IMR-90 (cell line): ENCODE data around the gene IQCM. TPM values are rescaled to one million over a fixed set of nuclear protein-coding genes. Genes with fewer than 3 reads are reported as not detected.
A peak's percentile ranks its signal among the peaks of the same experiment; 100 is the strongest.

Experiments
- ATAC-seq: fragments of 200-7000 bp; cut with Tn5 transposase; 2 replicates; pipeline ENCODE4 v1.9.1; 2020; ENCODE audit warnings: low read depth, mild to moderate bottlenecking, moderate library complexity
- BruUV-seq: library from RNA; stranded (reverse); fragments of 400-500 nt; replicated peaks from 2 replicates; lab custom pipeline; 2021; lab: Mats Ljungman, UMichigan
- CTCF ChIA-PET: fragments of 300-600 bp; formaldehyde crosslinking; extraction: SDS; loops from one replicate; lab custom pipeline; 2021; ENCODE audit warnings: antibody characterized with exemption; lab: Yijun Ruan, JAX
- POLR2A ChIA-PET: fragments of 300-600 bp; sonication (Branson Sonifier 250); formaldehyde crosslinking; loops from one replicate; lab custom pipeline; 2022; ENCODE audit warnings: antibody characterized with exemption; ENCODE audit not compliant: unreplicated experiment; lab: Charles Lee
- DNase-seq: peaks from one replicate; pipeline ENCODE4 v3.0.0; 2013
- H2AFZ ChIP-seq: replicated peaks from 2 replicates; pipeline ENCODE3; 2013; ENCODE audit warnings: low read length, mild to moderate bottlenecking; ENCODE audit not compliant: poor library complexity
- H2AK5ac ChIP-seq: 2 replicates; pipeline ENCODE4 v1.6.1; 2013; ENCODE audit warnings: low read depth, low read length, inconsistent platforms
- H2AK9ac ChIP-seq: replicated peaks from 2 replicates; pipeline ENCODE3; 2013; ENCODE audit warnings: mild to moderate bottlenecking, low read depth, low read length, moderate library complexity; ENCODE audit not compliant: poor library complexity
- H2BK120ac ChIP-seq: 2 replicates; pipeline ENCODE4 v1.6.1; 2013; ENCODE audit warnings: low read depth, low read length, inconsistent platforms
- H2BK15ac ChIP-seq: 3 replicates; pipeline ENCODE4 v1.6.1; 2013; ENCODE audit warnings: low read depth, low read length, inconsistent platforms
- H2BK20ac ChIP-seq: 2 replicates; pipeline ENCODE4 v1.6.1; 2013; ENCODE audit warnings: low read depth, mild to moderate bottlenecking, inconsistent platforms, low read length, moderate library complexity
- H2BK5ac ChIP-seq: 2 replicates; pipeline ENCODE4 v1.6.1; 2013; ENCODE audit warnings: mild to moderate bottlenecking, low read depth, low read length, inconsistent platforms; ENCODE audit not compliant: poor library complexity, severe bottlenecking
- H3K14ac ChIP-seq: replicated peaks from 2 replicates; pipeline ENCODE4 v1.6.1; 2013; ENCODE audit warnings: low read depth, low read length, inconsistent platforms
- H3K18ac ChIP-seq: 2 replicates; pipeline ENCODE4 v1.6.1; 2013; ENCODE audit warnings: low read depth, low read length, control low read depth
- H3K23ac ChIP-seq: 2 replicates; pipeline ENCODE4 v1.6.1; 2013; ENCODE audit warnings: low read depth, low read length, inconsistent platforms
- H3K27ac ChIP-seq: 2 replicates; pipeline ENCODE4 v1.5.1; 2013; ENCODE audit warnings: mild to moderate bottlenecking, control low read depth, low read length; ENCODE audit not compliant: insufficient read depth
- H3K27me3 ChIP-seq: 2 replicates; pipeline ENCODE4 v1.6.1; 2013; ENCODE audit warnings: low read length; ENCODE audit not compliant: control insufficient read depth, insufficient read depth
- H3K36me3 ChIP-seq: 2 replicates; pipeline ENCODE4 v1.6.1; 2013; ENCODE audit warnings: low read length, mixed read lengths; ENCODE audit not compliant: control insufficient read depth, insufficient read depth
- H3K4ac ChIP-seq: 2 replicates; pipeline ENCODE4 v1.6.1; 2013; ENCODE audit warnings: low read depth, low read length, inconsistent platforms
- H3K4me1 ChIP-seq: 2 replicates; pipeline ENCODE4 v1.6.1; 2013; ENCODE audit warnings: low read length, mixed read lengths; ENCODE audit not compliant: control insufficient read depth, insufficient read depth
- H3K4me2 ChIP-seq: 2 replicates; pipeline ENCODE4 v1.6.1; 2013; ENCODE audit warnings: low read depth, mild to moderate bottlenecking, control low read depth, low read length, moderate library complexity
- H3K4me3 ChIP-seq: 2 replicates; pipeline ENCODE4 v1.5.1; 2013; ENCODE audit warnings: low read depth, mild to moderate bottlenecking, control low read depth, low read length, moderate library complexity; ENCODE audit not compliant: insufficient read depth
- H3K56ac ChIP-seq: 2 replicates; pipeline ENCODE4 v1.6.1; 2013; ENCODE audit warnings: low read length, inconsistent platforms; ENCODE audit not compliant: insufficient read depth; ENCODE audit errors: extremely low read depth
- H3K79me1 ChIP-seq, 2 experiments: 2 replicates each; pipeline ENCODE4 v1.6.1; 2013; ENCODE audit warnings: low read length in 2 of 2, inconsistent platforms in 1 of 2, low read depth in 1 of 2
- H3K9ac ChIP-seq: 2 replicates; pipeline ENCODE4 v1.6.1; 2013; ENCODE audit warnings: low read depth, low read length, control low read depth
- H3K9me1 ChIP-seq: 2 replicates; pipeline ENCODE4 v1.6.1; 2013; ENCODE audit warnings: low read length, inconsistent platforms; ENCODE audit not compliant: insufficient read depth
- H3K9me3 ChIP-seq: 2 replicates; pipeline ENCODE4 v1.6.1; 2013; ENCODE audit warnings: low read length; ENCODE audit not compliant: control insufficient read depth, insufficient read depth
- H4K20me1 ChIP-seq: 2 replicates; pipeline ENCODE4 v1.6.1; 2013; ENCODE audit warnings: low read length, inconsistent platforms; ENCODE audit not compliant: insufficient read depth
- H4K5ac ChIP-seq: 2 replicates; pipeline ENCODE4 v1.6.1; 2013; ENCODE audit warnings: mild to moderate bottlenecking, low read depth, low read length, control low read depth
- H4K8ac ChIP-seq, 2 experiments: 2 replicates each; pipeline ENCODE4 v1.6.1; 2013; ENCODE audit warnings: low read depth in 2 of 2, low read length in 2 of 2, control low read depth in 1 of 2, inconsistent platforms in 1 of 2
- H4K91ac ChIP-seq: 2 replicates; pipeline ENCODE4 v1.6.1; 2013; ENCODE audit warnings: low read depth, low read length, inconsistent platforms; ENCODE audit not compliant: insufficient read depth
- BHLHE40 ChIP-seq: fragments of 150-350 bp; IDR thresholded peaks from 2 replicates; pipeline ENCODE4 v1.6.1; 2016; ENCODE audit warnings: mild to moderate bottlenecking, low read depth, low read length
- CEBPB ChIP-seq: IDR thresholded peaks from 2 replicates; pipeline ENCODE4 v1.6.1; 2012; ENCODE audit warnings: low read depth, low read length, improper control_type of control experiment
- CHD1 ChIP-seq: IDR thresholded peaks from 2 replicates; pipeline ENCODE4 v1.6.1; 2012; ENCODE audit warnings: low read depth, low read length, improper control_type of control experiment
- FOS ChIP-seq: fragments of 150-350 bp; IDR thresholded peaks from 2 replicates; pipeline ENCODE4 v1.6.1; 2016; ENCODE audit warnings: low read depth, low read length
- MAFK ChIP-seq: IDR thresholded peaks from 2 replicates; pipeline ENCODE4 v1.6.1; 2012; ENCODE audit warnings: low read depth, low read length, improper control_type of control experiment
- MAZ ChIP-seq: IDR thresholded peaks from 2 replicates; pipeline ENCODE4 v1.6.1; 2012; ENCODE audit warnings: low read depth, mild to moderate bottlenecking, low read length, improper control_type of control experiment, moderate library complexity, borderline replicate concordance
- MXI1 ChIP-seq: IDR thresholded peaks from 2 replicates; pipeline ENCODE4 v1.6.1; 2012; ENCODE audit warnings: low read depth, mild to moderate bottlenecking, low read length, moderate library complexity, borderline replicate concordance
- NFE2L2 ChIP-seq: fragments of 150-350 bp; IDR thresholded peaks from 2 replicates; pipeline ENCODE4 v1.6.1; 2016; ENCODE audit warnings: low read depth, mild to moderate bottlenecking, low read length
- POLR2A ChIP-seq: IDR thresholded peaks from 2 replicates; pipeline ENCODE4 v1.6.1; 2012; ENCODE audit warnings: mild to moderate bottlenecking, low read depth, low read length
- RAD21 ChIP-seq: IDR thresholded peaks from 2 replicates; pipeline ENCODE4 v1.6.1; 2012; ENCODE audit warnings: low read length, improper control_type of control experiment
- RCOR1 ChIP-seq: IDR thresholded peaks from 2 replicates; pipeline ENCODE4 v1.6.1; 2012; ENCODE audit warnings: mild to moderate bottlenecking, low read length, improper control_type of control experiment; ENCODE audit not compliant: insufficient replicate concordance
- RFX5 ChIP-seq: IDR thresholded peaks from 2 replicates; pipeline ENCODE4 v1.8.0; 2012; ENCODE audit warnings: low read depth, mild to moderate bottlenecking, low read length, moderate library complexity
- SMC3 ChIP-seq: fragments of 150-350 bp; IDR thresholded peaks from 2 replicates; pipeline ENCODE4 v1.6.1; 2016; ENCODE audit warnings: low read depth, mild to moderate bottlenecking, antibody characterized with exemption, low read length, moderate library complexity
- WGBS, 2 experiments: methylation state at CpG; one replicate each; pipeline versions ENCODE4 v1.1.5 to v1.1.7; 2013; ENCODE audit warnings: missing lambda C conversion rate in 2 of 2; ENCODE audit not compliant: insufficient read length in 1 of 2; ENCODE audit errors: extremely low coverage in 2 of 2; 5-methylcytosine and 5-hydroxymethylcytosine counted together
- dilution Hi-C: fragments of 300-500 bp; cut with HindIII; formaldehyde crosslinking; loops from one replicate; pipeline ENCODE4 v1.14.3; 2018; ENCODE audit warnings: low sequenced_read_pairs; ENCODE audit not compliant: unreplicated experiment
- in situ Hi-C: fragments of 300-500 bp; cut with MboI; formaldehyde crosslinking; loops from 3 replicates; pipeline ENCODE4 v1.14.3; 2019; ENCODE audit warnings: low sequenced_read_pairs, inconsistent platforms, mixed read lengths
- intact Hi-C: fragments of 100-400 bp; cut with micrococcal nuclease; formaldehyde crosslinking; loops from 2 replicates; pipeline ENCODE4 v1.10.0; 2022
- polyA plus RNA-seq, 3 experiments: library from polyadenylated mRNA; depleted of rRNA; stranded (reverse); fragments of >200 nt; gene quantifications; 2 replicates each; pipeline ENCODE4 v1.2.3, GENCODE V29; 2012; ENCODE audit warnings: low replicate concordance in 1 of 3
- total RNA-seq: library from RNA; depleted of rRNA; stranded (reverse); fragments of >200 nt; gene quantifications from 2 replicates; pipeline ENCODE4 v1.2.3, GENCODE V29; 2012
- TF ChIP-seq, protein P1 (sequence below): fragments of 150-350 bp; IDR thresholded peaks from 2 replicates; pipeline ENCODE4 v1.6.1; 2016; ENCODE audit warnings: low read depth, mild to moderate bottlenecking, low read length, moderate library complexity, borderline replicate concordance
- TF ChIP-seq, protein P2 (sequence below): fragments of 150-350 bp; IDR thresholded peaks from 2 replicates; pipeline ENCODE4 v1.6.1; 2017; ENCODE audit warnings: mild to moderate bottlenecking, antibody characterized with exemption, low read length, low read depth
- TF ChIP-seq, protein P3 (sequence below): conservative IDR thresholded peaks from 2 replicates; pipeline ENCODE4 v1.5.1; 2012; ENCODE audit warnings: mild to moderate bottlenecking, low read depth, low read length, improper control_type of control experiment

The IQCM gene
- total and polyA plus RNA-seq, 2 of the 4 experiments (the other 2 are of a cell fraction) = not detected

DNA sequence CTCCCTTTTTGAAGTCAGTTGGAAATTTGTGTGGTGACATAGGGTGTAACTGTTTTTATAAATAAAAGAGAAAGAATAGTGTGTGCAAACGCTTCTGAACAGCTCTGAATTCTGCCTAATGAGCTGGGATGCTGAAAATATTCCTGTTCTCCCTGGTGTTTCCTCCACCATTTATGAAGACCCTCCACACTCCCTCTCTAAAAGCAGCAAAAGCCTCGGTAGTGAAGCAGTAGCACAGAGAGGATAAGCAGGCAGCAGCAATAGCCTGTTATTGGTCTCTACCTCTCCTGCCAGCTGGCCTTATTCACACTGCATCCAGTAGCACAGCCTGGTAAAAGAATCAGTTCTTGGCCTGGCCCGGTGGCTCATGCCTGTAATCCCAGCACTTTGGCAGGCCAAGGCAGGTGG lies 406.1 kb downstream of the IQCM start:
- in situ Hi-C loops (no loop called here), intact Hi-C loops (no loop called here), dilution Hi-C loops (no loop called here)
- Histone ChIP-seq H4K20me1 (no peaks in the 10 kb centered on the region), H2BK15ac (no peak overlapping the region), H3K14ac (no peak overlapping the region), H4K91ac (no peak overlapping the region), H3K9me3 (no peaks in the 10 kb centered on the region), H3K79me1 (no peaks in the 10 kb centered on the region), H3K9ac (no peak overlapping the region), H4K8ac (peak overlapping the region in 1 of 2 experiments; percentile 59; a peak in 1 of 4 replicates), H3K23ac (no peak overlapping the region), H2AK9ac (no peak overlapping the region), H3K27ac (no peak overlapping the region), H4K5ac (no peak overlapping the region), H3K18ac (no peak overlapping the region; the same call in 1 of the 2 replicates), H3K36me3 (no peaks in the 10 kb centered on the region), H2BK120ac (peak overlapping the region; percentile 68; the same call in 1 of the 2 replicates), H3K27me3 (no peaks in the 10 kb centered on the region), H3K56ac (no peak overlapping the region), H2BK5ac (no peak overlapping the region), H3K4me3 (no peak overlapping the region), H2AK5ac (no peak overlapping the region), H3K9me1 (no peaks in the 10 kb centered on the region), H2AFZ (peak overlapping the region; percentile 54), H3K4me1 (no peaks in the 10 kb centered on the region), H2BK20ac (no peak overlapping the region), H3K4me2 (no peak overlapping the region), H3K4ac (0 out of 2 replicates have a peak overlapping the region, but pooled peaks have one; percentile 15)
- ChIA-PET POLR2A (no interaction called here), CTCF (no interaction called here)
- DNase-seq = no peak
- TF ChIP-seq FOS (no peak), RAD21 (no peak), RCOR1 (no peak), SMC3 (no peak), RFX5 (no peak), MXI1 (no peak), MAFK (no peak), BHLHE40 (no peak), CHD1 (no peak), NFE2L2 (no peak), CEBPB (no peak), POLR2A (no peak), MAZ (no peak)
- TF ChIP-seq, protein P1, sequence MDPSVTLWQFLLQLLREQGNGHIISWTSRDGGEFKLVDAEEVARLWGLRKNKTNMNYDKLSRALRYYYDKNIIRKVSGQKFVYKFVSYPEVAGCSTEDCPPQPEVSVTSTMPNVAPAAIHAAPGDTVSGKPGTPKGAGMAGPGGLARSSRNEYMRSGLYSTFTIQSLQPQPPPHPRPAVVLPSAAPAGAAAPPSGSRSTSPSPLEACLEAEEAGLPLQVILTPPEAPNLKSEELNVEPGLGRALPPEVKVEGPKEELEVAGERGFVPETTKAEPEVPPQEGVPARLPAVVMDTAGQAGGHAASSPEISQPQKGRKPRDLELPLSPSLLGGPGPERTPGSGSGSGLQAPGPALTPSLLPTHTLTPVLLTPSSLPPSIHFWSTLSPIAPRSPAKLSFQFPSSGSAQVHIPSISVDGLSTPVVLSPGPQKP = no peak
- TF ChIP-seq, protein P2, sequence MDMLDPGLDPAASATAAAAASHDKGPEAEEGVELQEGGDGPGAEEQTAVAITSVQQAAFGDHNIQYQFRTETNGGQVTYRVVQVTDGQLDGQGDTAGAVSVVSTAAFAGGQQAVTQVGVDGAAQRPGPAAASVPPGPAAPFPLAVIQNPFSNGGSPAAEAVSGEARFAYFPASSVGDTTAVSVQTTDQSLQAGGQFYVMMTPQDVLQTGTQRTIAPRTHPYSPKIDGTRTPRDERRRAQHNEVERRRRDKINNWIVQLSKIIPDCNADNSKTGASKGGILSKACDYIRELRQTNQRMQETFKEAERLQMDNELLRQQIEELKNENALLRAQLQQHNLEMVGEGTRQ = no peak
- TF ChIP-seq, protein P3, sequence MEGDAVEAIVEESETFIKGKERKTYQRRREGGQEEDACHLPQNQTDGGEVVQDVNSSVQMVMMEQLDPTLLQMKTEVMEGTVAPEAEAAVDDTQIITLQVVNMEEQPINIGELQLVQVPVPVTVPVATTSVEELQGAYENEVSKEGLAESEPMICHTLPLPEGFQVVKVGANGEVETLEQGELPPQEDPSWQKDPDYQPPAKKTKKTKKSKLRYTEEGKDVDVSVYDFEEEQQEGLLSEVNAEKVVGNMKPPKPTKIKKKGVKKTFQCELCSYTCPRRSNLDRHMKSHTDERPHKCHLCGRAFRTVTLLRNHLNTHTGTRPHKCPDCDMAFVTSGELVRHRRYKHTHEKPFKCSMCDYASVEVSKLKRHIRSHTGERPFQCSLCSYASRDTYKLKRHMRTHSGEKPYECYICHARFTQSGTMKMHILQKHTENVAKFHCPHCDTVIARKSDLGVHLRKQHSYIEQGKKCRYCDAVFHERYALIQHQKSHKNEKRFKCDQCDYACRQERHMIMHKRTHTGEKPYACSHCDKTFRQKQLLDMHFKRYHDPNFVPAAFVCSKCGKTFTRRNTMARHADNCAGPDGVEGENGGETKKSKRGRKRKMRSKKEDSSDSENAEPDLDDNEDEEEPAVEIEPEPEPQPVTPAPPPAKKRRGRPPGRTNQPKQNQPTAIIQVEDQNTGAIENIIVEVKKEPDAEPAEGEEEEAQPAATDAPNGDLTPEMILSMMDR = no peak
- no CpG with 5 or more reads among the region's 3 CpGs for WGBS, 2 experiments
- no TSS peak for BruUV-seq
- peak; percentile 42 for ATAC-seq
